HG03103 (cell line): Measurements from ENCODE around the gene TRIM72.
"Not testable (repeated sequence)": the region's sequence is repeated elsewhere in the genome, so short reads cannot be mapped to it uniquely, and the experiment has no call there.

ENCODE experiments used
- ATAC-seq: cut with Tn5 transposase; IDR thresholded peaks from one replicate; pipeline ENCODE4 v1.9.1; 2021; ENCODE audit warnings: low read depth; ENCODE audit not compliant: unreplicated experiment

TRIM72 gene

GRCh38 chr16:31213877-31214707 lies at the start of gene TRIM72:
Gene TRIM72 (plus strand): TSS chr16:31214119. CDS start chr16:31214739, 620 bp downstream.
- ATAC-seq: no peak

GRCh38 chr16:31167315-31167714 lies 46.6 kb upstream of the TRIM72 start:
- no peak for ATAC-seq

GRCh38 chr16:31168848-31169247 lies 45.1 kb upstream of the TRIM72 start:
- no peak for ATAC-seq

- ATAC-seq: not testable (repeated sequence)
Observed at GRCh38 chr16:31170048-31170447, 43.9 kb upstream of the TRIM72 start.

GRCh38 chr16:31177136-31177535 lies 36.8 kb upstream of the TRIM72 start:
- no peak for ATAC-seq

- ATAC-seq: no peak
Observed at GRCh38 chr16:31179219-31179746, 34.6 kb upstream of the TRIM72 start.

GRCh38 chr16:31179747-31180459 lies 34.0 kb upstream of the TRIM72 start, which contains the start of gene FUS:
Gene FUS (plus strand): TSS chr16:31180139. CDS start chr16:31180215, 76 bp downstream.
- peak; percentile 42 for ATAC-seq

- ATAC-seq: no peak
Observed at GRCh38 chr16:31181102-31181830, 32.7 kb upstream of the TRIM72 start.

- ATAC-seq: no peak
Observed at GRCh38 chr16:31182391-31182790, 31.5 kb upstream of the TRIM72 start.

- ATAC-seq: no peak
Observed at GRCh38 chr16:31183432-31184428, 30.2 kb upstream of the TRIM72 start.

- ATAC-seq: no peak
Observed at GRCh38 chr16:31184888-31185287, 29.0 kb upstream of the TRIM72 start.

GRCh38 chr16:31185339-31185738 lies 28.6 kb upstream of the TRIM72 start:
- ATAC-seq: no peak

- ATAC-seq: no peak
Observed at GRCh38 chr16:31186176-31186575, 27.7 kb upstream of the TRIM72 start.

GRCh38 chr16:31186930-31187807 lies 26.8 kb upstream of the TRIM72 start:
- ATAC-seq: no peak

GRCh38 chr16:31187808-31188189 lies 26.1 kb upstream of the TRIM72 start:
- ATAC-seq: no peak

- ATAC-seq: no peak
Observed at GRCh38 chr16:31188450-31189411, 25.2 kb upstream of the TRIM72 start.

- ATAC-seq: no peak
Observed at GRCh38 chr16:31189412-31189778, 24.5 kb upstream of the TRIM72 start.

- ATAC-seq: no peak
Observed at GRCh38 chr16:31190061-31190460, 23.9 kb upstream of the TRIM72 start.
